GM19372 (cell line): ENCODE results near the gene FRAS1.
"Not testable (repeated sequence)": the region's sequence is repeated elsewhere in the genome, so short reads cannot be mapped to it uniquely, and the experiment has no call there.

Experiments used
- ATAC-seq: cut with Tn5 transposase; IDR thresholded peaks from one replicate; pipeline ENCODE4 v1.9.1; 2021; ENCODE audit warnings: mild to moderate bottlenecking, low read depth, moderate library complexity; ENCODE audit not compliant: unreplicated experiment

FRAS1 gene

DNA sequence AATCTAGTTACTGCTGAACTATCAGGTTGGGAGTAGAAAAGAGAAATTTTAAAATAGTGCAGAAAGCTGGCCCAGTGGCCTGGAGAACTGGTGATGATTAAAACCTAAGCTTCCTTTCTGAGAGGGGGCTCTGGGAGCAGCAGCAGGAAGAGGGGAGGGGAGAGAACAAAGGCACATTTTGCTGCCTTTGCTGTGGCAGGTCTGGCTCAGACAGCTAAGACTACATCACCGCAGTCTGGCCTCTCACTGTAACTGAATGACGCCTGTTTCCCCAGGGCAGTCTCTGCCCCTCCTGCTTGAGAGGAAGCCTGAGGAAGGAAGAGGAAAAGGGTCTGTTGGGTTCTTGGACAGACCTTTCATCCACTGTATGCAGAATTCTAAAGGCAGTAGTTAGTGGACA, 148.5 kb downstream of the FRAS1 start:
- no peak for ATAC-seq

- ATAC-seq = no peak
Measured at GRCh38 chr4:78207541-78207940, 150.4 kb downstream of the FRAS1 start.

DNA sequence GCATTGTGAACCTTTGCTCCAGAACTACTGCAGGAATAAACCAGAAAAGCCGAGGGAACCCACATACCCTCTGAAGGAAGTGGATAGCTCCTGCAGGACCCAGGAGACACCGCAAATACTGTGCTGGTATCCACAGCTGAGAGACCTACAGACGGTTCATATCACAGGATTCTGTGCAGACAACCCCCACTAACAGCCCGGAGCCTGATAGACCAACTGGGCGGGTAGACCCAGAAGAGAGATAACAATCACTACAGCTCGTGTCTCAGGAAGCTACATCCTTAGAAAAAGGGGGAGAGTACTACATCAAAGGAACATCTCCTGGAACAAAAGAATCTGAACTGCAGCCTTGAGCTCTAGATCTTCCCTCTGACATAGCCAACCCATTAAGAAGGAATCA, 150.8 kb downstream of the FRAS1 start:
- ATAC-seq = no peak

GRCh38 chr4:78208896-78209295, 151.8 kb downstream of the FRAS1 start:
- not testable (repeated sequence) for ATAC-seq

DNA sequence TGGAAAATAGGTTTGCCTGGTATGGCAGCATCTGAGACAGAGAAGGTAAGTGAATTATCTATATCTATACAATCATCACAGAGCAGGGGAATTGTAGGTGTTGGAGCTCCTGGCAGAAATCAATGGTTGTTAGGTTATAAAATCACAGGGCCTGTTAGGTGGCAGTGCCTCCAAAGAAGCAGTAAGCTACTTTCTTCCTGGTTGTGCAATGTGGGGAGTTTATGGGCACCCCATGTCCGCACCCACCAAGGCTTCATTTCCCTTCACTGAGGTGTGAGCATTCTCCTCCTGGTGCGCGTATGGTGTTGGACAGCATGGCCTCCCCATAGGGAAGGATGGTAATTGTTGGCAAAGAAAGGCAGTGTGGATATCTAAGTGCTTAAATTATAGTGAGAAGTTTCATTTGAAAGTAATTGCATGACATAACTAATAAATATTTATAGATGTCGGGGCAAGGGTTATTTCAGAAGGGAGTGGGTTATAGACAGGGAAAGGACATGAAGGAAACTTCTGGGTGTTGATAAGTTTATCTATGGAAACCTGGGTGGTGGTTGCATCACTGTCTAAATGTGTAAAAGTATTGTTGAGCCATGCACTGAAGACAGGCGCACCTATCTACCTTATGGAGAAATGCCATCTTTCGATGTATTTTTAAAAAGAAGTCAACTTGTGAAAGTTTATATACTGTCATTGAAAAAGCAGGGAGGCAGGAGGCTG, 153.7 kb downstream of the FRAS1 start:
- no peak for ATAC-seq

DNA sequence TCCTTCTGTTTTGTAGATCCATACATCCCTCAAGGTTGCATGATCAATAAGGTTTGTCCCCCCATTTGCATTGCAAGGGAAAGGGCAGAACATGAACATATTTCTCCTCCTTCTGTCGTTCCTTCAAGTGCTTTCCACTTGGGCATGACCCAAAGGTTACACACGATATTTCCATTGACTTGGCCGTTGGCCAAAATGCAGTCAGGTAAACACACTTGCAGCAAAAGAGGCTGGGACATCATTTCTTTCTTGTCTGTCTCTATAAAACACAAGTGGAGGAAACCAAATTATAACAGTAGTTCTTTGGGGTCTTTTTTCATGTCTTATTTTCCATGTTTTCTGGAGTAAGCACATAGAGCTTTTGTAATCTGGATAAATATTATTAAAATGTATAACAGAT, 156.1 kb downstream of the FRAS1 start:
- no peak for ATAC-seq

DNA sequence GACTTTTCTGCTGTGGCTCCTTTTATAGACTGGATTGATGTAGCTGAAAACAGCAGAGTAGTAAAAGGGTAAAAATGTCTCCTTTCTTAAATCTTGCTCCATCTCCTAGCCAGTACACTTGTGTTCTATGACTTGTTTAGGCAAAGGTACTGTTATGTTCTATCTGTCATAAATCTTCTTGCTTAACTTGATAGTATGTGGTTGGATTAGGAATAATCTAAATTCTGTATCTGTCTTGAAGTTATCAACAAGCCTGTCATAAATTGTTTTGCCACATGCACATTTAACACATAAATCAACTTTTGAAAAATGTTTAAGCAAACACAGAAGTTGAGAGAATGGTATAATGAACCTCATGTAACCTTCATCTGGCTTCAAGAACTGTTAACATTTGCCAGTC, 157.0 kb downstream of the FRAS1 start:
- ATAC-seq = no peak

DNA sequence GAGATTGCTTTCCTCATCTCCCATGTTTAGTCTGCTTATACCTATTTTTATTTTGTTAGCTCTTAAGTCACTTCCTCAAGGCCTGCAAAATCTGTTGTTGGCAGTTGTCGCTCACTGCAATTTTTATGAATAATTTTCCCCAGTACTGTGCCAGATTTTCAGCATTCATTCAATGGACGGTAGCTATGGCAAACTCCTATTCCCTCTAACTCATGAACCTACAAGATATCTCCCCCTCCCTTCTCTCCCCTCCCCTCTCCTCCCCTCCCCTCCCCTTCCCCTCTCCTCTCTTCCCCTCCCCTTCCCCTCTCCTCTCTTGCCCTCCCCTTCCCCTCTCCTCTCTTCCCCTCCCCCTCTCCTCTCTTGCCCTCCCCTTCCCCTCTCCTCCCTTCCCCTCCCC, 160.4 kb downstream of the FRAS1 start:
- ATAC-seq = no peak

DNA sequence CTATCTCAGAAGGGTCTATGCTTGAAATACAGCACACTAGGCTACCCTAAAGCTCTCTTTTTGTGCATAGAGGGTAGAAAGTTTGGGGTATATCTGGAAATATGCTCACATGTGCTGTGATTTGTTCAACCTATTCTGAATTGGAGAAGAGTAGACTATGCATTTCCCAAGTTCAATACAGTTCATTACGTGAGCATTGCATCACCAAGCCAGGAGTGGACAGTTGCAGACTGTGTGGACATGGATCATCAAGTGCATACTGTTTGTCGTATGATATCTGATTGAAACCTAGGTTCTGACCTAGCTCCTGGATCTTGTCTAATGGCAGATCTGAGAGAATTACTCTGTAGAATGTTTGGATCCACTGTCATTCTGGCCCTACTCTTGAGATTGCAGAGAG, 161.1 kb downstream of the FRAS1 start:
- no peak for ATAC-seq

GRCh38 chr4:78219825-78220224, 162.7 kb downstream of the FRAS1 start:
- ATAC-seq = no peak

DNA sequence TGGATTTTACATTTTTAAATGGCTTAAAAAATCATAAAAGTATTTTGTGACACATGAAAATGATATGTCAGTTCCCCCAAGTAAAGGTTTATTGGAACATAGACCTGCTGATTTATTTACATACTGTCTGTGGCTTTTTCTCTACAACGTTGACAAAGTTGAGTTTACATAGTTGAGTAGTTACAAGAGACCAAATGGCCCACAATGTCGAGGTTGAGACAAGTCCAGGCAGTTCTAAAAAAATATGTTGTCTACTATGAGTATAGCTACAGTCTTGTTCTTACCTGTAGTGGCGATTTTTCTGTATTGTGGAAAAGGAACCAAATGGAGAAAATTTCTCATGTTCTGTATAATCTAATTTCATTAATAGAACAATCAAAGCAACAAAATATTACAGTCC, 163.2 kb downstream of the FRAS1 start:
- ATAC-seq = no peak

GRCh38 chr4:78222575-78223186, 165.6 kb downstream of the FRAS1 start:
- no peak for ATAC-seq

DNA sequence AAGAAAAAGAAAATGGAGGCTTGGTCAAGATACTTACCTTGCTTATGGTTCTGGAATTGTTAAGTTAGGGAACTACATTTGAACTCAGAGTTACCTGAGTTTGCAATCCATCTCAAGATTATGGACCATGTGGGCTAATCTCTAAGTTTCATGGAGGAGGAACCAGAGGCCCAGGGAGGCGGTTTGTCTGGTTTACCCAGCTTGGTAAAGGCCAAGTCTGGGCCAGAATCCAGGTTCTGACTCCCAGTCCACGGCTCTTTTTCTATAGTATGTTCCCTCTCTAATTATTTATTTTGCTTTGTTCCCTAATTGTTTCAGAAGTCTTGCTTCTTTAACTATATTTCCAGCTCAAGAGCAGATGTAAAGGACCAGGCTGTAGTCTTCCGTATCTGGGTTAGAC, 168.1 kb downstream of the FRAS1 start:
- ATAC-seq = no peak

DNA sequence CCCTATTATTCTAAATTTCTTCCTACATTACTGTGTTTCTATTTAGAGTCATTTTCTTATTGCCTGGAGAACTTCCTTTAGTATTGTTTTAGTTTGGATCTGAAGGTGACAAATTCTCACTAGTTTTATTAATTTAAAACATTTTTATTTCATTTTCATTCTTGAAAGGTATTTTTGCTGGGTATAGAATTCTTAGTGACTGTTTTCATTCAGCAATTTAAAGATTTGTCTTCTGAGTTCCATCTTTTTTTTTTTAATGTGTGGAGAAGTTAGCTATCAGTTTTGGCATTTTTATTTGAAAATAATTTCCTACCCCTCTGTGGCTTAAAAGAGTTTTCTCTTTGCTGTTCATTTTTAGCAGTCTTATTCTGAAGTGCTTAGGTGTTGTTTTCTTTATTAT, 169.2 kb downstream of the FRAS1 start:
- no peak for ATAC-seq

- no peak for ATAC-seq
Measured at GRCh38 chr4:78227411-78228057, 170.4 kb downstream of the FRAS1 start.

- no peak for ATAC-seq
Measured at GRCh38 chr4:78235800-78236199, 178.7 kb downstream of the FRAS1 start.

DNA sequence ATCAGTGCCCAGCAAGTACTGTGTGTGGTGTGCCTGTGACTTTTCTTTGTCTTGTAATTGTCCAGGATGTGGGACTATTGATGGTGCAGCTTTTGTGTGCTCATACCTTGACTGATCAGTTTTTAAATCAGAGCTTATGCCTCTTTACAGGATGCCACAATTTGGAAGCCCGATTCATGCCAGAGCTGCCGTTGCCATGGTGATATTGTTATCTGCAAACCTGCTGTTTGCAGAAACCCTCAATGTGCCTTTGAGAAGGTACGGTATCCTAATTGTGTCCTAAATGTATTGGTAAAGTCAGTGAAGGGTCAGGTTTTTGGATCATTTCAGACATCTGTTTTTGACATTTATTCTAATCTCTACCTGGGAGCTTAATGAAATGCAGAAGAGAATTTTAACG, 180.2 kb downstream of the FRAS1 start:
- no peak for ATAC-seq

- no peak for ATAC-seq
Measured at GRCh38 chr4:78242071-78242470, 184.9 kb downstream of the FRAS1 start.

DNA sequence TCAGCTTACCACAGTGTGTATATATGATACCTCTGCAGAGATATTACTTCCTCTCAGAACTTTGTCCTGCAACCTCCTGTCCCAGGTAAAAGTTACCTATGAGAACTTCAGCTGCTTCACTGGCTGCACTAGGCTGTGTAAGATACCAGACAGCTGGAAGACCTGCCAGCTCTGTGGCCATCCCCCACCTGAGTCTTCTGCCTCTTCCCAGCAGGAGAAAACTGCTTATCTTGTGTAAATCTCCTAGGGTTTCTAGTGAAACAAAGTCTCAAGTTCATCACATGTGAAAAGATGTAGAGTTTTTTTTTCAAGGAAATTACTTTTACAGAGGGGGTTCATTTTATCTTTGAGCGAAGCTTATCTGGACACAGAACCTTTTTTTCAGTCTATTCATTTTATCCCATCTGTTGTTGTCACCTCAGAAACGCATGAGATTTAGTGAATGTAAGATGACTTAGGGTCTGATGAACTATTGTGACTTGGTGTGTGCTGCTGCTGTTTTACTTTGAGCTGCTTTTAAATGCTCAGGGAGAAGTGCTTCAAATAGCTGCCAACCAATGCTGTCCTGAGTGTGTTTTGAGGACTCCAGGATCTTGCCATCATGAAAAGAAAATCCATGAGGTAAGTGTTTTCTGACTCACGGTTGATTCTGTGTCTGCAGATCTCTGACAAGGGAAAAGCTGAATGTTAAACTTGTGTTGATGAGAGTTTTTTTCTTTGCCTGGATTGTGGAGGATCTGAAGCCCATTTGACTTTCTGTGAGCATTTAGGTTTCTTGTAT, 187.8 kb downstream of the FRAS1 start:
- no peak for ATAC-seq

- ATAC-seq = no peak
Measured at GRCh38 chr4:78247536-78248285, 190.6 kb downstream of the FRAS1 start.

DNA sequence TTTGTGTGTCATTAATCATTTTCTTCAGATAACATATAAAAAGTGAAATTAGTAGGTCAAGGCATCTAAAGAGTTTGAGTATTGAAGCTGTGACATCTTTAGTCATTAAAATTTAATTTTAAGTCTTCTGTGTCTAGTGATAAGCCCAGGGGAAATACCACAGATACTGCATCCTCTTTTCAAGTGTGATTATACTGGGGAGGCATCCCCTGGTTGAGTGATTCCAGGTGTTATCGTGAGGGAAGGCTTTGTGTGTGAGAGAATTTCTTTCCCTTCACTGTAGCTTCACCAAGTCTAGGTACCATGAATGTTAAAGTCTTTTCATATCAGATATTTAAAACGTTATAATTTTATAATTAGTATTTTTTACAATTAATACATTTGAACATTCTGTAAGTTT, 193.4 kb downstream of the FRAS1 start:
- ATAC-seq = no peak
